GM21360 (cell line): Measurements from ENCODE around the gene ZNF366.

ENCODE experiments used
- ATAC-seq: cut with Tn5 transposase; IDR thresholded peaks from one replicate; pipeline ENCODE4 v1.9.1; 2021; ENCODE audit warnings: mild to moderate bottlenecking, moderate library complexity; ENCODE audit not compliant: unreplicated experiment

The ZNF366 gene

DNA sequence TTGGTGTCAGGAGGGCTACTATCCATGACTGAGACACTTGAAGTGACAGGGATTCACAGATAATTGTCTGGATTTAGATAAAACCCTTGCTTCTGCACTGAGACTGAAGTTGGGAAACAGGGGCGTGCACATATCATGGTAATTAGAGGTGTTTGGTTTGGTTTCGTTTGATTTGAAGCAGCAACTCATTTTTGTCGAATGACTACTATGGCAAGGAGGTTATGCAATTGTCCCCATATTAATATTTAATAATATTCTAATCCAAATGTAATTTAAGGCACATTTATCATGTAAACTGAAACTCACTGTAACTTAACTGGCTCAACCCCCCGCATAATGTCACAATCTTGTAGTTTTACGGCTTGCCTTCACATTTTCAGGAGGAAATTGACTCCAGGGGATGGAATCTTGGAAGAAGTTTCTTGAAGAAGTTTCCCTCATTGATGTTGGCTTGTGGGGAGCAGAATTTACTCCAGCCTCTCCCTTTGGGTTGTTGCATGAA, 12.5 kb downstream of the ZNF366 start:
- ATAC-seq = no peak

DNA sequence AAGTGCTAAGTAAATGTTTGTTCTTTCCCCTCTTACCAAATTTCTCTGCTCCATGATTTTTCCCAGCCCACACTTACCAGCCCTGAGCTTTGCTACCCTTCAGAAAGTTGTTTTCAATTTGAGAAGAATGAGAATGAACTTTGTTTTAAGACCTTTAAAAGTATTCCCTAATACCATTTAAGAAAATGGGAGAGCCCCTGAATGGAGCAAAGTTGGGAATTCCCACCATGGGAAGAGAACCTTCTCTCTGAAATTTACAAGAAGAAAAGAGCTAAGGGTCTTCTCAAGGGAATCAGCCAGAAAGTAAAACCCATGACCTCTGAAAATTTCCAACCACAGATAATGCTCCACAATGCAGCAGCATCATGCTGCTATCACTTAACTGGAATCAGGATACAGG, 17.7 kb downstream of the ZNF366 start:
- no peak for ATAC-seq

DNA sequence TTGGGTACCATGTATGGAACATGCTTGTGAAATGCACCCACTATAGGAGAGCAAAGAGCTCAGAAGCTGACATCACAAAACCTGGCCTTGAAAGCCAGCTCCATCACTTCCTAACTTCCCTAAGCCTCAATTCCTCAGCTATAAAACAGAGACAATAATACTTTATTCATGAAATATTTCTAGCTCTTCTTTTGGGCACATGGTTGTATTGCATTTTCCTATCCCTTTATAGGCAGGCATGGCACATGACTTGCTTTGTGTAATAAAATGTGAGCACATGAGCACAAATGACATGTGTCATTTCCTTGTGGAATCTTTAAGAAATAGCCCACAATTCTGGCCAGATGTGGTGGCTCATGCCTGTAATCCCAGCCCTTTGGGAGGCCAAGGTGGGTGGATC, 18.5 kb downstream of the ZNF366 start:
- no peak for ATAC-seq

DNA sequence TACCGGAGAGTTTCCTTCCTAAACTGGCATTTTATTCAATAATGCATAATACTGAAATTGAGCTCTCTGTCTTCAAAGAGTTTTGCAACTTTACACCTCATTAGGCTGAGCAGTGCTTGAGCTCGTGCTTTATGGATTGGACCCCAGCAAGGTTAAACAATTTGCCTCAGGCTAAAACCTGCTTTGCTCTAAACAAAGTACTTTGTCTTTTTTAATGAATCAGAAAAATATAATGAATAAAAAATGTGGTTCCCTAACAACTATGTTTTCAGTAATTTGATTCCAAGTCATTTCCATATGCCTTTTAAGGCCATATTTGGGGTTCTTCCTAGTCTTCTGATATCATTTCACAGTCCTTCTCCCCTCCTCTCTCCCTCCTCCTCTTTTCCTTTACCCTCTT, 20.0 kb downstream of the ZNF366 start:
- ATAC-seq = no peak

DNA sequence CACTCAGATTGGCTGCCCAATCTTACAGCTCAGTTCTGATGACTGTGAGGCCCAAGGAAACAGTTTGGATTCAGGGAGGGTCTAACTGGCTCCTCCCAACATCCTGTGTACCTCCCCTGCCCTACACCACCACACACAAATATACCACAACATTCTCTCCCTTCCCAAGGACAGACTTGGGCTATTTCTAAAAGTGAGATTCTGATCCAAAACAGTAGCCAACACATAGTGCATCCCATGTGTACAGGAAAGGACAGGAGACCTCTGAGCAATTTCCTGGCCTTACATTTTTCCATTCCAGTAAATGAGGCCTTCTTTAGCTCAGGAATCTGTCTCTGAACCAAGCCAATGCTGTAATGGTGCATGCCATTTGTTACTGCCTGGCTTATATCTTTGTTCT, 20.8 kb downstream of the ZNF366 start:
- no peak for ATAC-seq

DNA sequence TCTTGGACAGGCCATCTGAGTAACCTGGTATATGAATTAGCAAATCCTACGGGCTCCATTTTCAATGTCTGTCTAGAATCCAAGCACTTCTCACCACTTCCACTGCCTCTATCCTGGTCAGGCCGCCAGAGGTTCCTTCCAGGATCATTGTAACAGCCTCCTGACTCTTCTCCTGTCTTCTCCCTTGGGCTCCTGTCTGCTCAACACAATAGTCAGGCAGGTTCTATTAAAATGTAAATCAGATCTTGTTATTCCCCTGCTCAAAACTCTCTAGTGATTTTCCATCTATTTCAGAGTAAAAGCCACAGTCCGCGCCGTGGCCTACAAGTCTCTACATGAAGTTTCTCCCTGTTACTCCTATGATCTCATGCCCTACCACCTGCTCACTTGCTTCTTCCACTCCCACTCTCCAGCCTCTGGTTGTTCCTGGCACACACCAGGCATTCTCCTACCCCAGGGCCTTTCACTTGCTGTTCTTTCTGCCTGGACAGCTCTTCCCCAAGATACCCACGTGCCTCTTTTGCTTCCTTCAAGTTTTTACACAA, 21.7 kb downstream of the ZNF366 start:
- ATAC-seq = no peak

DNA sequence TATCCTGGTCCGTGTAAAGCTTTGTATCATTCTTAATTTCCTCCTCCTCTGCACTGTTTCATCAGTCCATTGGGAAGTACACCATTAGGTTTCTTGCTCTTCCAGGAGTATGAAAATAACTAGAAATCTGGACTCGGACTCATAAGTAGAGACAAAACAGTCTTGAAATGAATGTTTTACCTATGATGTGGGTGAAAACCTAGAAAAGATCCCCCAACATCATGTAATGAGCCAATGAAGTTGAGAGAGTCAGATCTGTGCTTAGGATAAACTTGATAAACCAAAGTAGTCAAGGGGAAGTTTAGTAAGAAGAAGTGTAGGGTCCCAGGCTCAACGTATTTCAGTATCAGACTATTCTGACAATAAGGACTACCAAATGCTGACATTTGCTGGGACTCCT, 25.2 kb downstream of the ZNF366 start:
- ATAC-seq = no peak

DNA sequence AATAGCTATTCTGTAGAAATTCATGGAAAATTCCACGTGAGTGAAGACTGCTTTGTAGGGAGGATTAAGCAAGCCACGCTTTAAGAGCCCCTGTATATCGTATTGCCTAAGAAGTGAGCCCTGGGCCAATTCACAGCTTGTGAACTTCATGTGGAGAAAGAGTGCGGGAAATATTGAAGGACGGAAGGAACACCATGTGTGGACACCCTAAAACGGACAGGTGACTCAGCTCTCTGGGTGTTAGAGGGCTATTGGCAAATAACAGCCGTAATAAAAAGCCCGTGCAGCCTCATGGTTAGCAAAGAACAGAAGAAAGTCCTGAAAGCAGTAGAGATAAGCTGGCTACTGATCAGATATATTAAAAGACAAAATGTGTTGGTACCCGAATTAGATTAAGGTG, 26.4 kb downstream of the ZNF366 start:
- no peak for ATAC-seq

DNA sequence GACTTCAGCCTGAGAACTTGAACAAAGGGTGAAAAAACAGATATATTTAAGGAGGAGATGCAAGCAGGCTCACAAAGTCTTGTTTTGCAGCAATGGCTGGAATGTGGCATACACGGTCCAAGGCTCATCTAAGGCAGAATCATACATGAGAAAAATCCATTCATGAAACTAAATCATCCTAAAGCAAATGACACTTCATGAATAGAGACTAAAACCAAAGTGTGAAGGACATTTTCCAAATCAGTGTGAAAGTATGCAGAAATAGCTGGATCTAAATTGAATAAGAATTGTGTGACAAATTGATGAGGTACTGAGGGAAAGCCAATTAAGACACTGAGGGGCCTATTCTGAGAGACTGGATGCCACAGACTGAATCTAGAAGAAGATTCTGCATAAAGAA, 27.3 kb downstream of the ZNF366 start:
- ATAC-seq = no peak

DNA sequence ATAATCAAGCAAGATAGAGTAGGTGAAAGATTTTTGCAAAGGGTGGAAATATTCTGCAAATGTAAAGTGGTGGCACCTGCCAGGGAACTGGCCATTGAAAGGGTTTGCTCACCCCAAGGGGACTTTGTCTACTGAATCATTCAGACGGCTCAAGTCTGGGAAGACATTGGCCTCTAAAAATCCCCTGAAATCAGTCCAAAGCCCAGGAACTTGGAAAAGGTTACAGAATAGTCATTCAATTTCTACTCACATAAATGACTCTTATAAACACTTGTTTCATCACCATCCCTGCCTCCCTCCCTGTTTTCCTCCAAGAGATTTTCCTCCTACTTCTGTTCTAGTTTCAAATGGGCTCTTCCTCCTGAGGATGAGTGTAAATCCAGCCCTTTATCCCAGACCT, 28.5 kb downstream of the ZNF366 start:
- ATAC-seq = no peak

DNA sequence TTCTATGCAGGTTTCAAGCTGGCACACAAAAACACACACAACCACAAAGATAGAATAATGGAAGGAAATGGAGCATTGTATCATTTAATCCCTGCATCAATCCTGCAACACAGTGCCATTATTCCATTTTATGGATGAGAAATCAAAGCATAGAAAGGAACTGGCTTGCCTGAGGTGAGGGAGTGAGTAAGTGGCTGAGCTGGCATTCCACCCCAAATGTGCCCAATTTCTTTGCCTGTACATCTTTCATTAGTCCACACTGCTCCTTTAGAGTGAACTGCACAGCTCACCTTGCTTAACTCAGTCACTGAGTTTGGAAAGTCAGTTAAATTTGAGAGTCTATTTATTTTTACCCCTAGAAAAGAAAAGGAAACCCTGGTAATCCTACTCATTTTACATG, 28.9 kb downstream of the ZNF366 start:
- no peak for ATAC-seq

DNA sequence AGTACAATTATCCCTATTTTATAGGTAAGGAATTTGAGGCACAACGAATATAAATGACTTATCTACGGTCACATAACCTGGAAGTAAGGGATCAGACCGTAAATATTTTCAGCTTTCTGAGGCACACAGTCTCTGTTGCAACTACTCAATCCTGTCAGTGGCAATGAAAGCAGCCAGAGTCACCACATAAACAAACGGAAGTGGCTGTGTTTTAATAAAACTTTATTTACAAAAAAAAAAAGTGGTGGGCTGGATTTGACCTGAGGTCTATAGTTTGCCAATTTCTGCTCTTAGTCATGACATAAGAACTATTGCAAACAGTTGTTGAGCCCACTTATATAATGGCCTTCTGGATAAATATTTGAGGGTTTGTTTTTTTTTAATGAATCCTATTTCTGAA, 29.6 kb downstream of the ZNF366 start:
- no peak for ATAC-seq

DNA sequence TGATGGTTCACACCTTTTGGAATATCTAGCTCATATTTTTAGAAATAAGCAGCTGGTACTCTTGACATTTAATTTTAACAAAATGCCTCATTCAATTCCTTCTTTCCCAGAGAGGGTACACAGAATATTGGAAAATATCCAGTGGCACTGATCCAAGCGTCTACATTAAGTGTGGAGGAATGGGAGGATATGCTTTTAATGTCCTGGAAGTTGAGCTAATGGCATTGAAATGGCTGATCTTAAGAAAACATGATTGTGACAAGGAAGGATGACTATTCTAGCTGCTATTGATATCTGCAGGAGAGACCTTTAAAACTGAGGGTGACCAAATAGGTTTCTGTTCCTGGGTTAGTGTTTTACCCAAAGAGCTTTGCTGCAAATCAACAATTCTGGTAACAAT, 30.0 kb downstream of the ZNF366 start:
- ATAC-seq = no peak

DNA sequence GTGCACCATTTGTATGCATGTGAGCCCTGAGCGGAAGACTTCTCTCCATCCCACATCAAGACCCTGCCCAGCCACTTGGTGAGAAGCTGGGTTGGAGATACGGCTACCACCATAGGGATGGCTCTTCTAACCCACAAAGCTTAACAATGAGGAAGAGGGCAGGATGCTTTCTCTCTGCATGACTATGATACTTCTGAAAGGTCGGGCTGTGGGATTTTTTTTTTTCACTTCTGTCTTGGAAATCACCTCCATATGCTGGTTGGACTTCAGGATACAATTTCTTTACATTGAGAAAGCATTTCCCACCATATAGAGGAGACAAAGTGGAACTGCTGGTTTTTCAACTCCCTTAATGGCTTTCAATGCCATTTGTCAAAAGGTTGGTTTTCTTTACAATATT, 30.5 kb downstream of the ZNF366 start:
- ATAC-seq = no peak

DNA sequence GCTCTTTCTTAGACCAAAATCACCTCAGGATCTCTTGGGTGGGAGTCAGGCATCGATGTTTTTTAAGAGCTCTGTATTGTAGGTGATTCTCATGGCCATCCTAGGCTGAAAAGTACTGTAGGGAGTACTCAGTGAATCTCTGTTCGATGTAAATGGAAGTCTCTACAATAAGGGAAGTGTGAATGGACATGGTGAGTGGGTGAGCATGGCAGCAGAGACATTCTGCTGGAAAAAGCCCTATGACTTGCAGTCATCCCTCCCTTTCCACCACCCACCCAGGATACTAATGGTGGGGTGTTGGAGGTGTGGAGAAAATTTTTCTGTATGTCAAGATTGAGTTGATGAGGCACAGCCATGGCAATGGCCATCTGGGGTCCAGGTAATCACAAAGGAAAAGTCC, 30.9 kb downstream of the ZNF366 start:
- ATAC-seq = no peak

DNA sequence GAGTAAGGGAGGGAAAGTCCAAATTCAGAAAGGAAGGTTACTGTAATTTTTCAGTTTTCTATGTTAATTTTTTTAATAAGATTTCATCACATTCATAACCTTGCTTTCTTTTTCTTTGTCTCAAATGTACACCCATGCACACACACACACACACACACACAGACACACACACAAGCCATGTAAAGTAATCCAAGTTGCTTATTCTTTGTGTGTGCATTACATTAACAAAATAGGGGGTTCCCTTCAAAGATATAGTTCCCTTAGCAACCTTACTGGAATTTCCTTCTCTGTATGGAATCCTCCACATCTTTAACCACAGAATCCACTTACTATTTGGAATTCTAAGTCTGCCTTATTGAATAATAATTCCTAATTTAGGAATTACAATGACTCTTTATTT, 32.7 kb downstream of the ZNF366 start:
- ATAC-seq = no peak

DNA sequence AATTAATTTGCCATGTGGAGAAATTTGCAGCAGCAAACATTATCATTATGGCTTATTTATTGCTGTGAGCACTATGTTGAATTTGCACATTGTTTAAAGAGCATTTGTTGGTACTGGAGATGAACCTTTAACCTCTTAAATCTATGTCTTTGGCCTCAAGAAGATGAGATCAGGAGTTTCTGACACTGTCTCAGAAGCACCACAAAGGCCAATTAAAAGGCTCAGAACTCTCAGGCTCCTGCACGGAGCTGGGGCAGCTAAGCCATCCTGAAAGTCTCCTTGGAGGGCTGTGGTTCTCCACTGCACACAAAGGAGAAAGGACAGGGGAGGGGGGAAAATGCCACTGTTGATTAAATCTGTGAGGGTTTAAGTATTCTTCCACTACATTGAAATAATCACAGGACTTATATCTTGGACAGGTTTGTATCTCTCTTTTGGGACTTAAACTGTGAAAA, 33.1 kb downstream of the ZNF366 start:
- no peak for ATAC-seq

DNA sequence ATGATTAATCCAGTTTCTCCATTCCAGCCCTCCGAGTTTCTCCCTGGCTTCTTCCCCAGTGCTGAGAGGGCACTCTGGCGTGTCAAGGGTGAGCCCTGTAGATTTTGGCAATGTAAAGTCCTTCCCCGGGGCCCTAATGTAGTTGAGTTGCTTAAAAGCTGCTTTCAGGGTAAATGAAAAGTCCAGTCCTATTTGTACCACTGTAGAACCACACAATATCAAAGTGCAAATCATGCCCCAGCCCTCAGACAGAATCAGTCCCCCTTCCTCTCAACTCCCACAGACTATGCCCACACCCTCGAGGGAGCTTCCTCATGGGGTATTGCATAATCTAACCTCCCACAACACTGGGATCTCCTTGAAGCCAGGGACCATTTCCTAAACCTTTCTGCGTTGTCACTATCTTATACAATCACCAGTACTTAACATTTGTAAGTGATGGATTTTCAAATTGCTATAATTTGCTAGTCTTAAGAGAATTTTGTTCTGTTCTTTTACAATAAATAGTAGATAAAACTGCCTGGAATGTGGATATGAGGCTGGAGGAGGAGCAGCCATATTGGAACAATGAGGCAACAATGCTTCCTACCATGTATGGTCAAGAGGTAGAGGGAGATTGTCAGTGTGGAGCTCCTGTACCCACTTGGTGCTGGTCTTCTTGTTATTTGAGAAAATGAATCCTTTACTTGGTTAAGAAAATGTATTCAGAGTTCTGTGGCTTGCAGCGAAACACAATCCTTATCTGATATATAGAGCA, 34.4 kb downstream of the ZNF366 start:
- ATAC-seq = no peak

DNA sequence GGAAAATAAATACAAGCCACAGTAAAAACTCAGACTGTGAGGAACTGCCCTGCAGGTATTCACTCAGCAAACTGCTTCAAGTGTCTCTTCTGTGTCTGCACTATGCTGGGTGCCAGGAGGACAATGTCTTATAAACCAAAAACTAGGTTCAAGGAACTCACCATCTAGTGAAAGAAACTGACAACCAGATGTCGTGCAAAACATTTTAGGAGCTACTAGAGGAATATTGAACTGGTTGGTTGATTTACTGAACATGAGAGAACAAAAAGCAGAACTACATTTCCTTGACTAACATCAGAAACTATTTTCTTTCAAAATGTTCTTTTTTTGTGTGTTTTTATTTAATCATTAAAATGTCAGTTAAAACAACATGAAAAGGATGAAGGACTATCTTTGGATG, 35.2 kb downstream of the ZNF366 start:
- ATAC-seq = no peak

DNA sequence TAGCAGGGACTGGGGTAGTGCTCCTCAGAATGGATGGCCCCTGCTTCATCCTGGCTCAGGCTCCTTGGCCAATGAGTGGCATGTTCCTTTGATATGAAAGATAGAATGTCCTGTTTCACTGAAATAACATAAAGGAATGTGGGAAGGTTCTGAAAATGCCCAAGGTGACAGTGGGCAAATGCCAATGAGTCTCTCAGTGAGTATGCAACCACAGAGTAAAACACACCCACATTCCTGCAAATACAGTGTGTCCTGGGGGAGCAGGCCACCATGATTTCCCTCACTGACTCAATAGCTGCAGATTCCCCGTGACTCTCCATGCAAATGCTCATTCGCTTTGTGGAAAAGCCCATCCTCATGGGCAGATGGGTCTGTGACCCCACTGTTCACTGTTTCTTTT, 36.4 kb downstream of the ZNF366 start:
- no peak for ATAC-seq

DNA sequence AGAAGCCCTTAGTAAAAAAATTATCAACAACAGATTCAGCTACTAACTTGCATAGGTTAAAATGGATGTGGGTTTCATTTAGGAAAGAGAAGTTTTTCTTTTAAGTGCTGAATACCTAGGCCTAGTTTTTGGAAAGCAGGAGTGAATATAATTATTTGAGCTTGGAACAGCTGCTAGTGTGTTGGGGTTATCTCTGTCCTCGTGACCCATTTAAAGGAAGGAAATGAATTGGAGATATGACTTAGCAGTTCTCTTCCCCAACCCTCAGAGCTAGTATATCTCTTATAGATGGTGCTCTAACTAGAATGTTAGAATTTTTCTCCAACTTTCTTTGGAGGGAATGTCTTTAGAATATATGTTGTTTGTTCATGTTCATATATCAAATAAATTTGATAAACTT, 38.6 kb downstream of the ZNF366 start:
- no peak for ATAC-seq

DNA sequence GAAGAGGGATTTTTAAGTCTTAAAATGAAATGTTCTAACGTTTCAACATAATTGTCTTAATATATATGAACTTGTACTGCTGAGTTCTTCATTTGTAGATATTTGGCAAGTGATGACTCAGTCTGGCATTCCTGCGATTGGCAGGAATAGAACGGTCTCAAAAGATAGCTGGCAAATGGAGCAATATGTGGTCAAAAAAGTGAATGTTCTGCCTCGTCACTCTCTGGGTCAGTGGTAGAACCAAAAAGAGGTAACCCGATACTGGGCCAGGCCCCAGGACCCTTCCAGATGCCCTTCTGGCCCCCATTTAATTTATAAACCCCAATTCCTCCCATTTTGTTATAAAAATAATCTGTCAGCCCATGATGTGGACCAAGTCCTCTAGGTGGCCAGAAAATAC, 39.2 kb downstream of the ZNF366 start:
- ATAC-seq = no peak

DNA sequence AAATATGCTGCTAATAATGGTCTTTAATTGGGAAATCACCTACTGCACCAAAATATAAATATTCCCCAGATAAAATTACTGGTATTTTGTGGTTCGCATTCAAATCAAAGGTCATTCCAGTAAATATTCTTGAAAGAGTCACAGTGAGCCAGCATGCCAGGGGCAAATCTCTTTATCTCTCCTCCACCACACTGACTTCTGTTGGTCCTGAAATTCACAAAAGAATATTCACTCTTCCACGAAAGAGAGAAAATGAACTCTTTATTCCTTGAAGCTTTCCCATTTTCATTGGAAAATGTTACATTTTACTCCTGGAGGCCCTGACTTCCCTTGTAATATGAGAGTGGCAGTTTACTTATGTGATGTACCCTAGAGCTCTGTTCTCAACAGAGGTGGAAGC, 39.7 kb downstream of the ZNF366 start:
- ATAC-seq = no peak
